GM23338 (cell line): ENCODE data around the gene GRAMD1B.

ENCODE experiments used
- EZH2phosphoT487 ChIP-seq: fragments of 200-600 bp; sonication (generic); IDR thresholded peaks from one replicate; pipeline ENCODE4 v1.8.1; 2018; ENCODE audit warnings: antibody characterized with exemption; ENCODE audit not compliant: unreplicated experiment
- JUNB ChIP-seq: IDR thresholded peaks from one replicate; pipeline ENCODE4 v1.6.1; 2016; ENCODE audit warnings: antibody characterized with exemption; ENCODE audit not compliant: unreplicated experiment
- POLR2AphosphoS5 ChIP-seq: IDR thresholded peaks from 2 replicates; pipeline ENCODE4 v1.6.1; 2016; ENCODE audit warnings: antibody characterized with exemption, low read depth
- STAT1 ChIP-seq: IDR thresholded peaks from one replicate; pipeline ENCODE4 v1.6.1; 2016; ENCODE audit warnings: antibody characterized with exemption; ENCODE audit not compliant: unreplicated experiment
- TF ChIP-seq, protein P1 (sequence below), 2 experiments: fragments of 200-600 bp in 1 of 2; sonication (generic) in 1 of 2; conservative IDR thresholded peaks; 2 replicates each; pipeline versions ENCODE4 v1.5.1 to v1.6.1; 2016 to 2017; ENCODE audit warnings: antibody characterized with exemption in 2 of 2, low read depth in 2 of 2, mild to moderate bottlenecking in 2 of 2, moderate library complexity in 1 of 2

DNA sequence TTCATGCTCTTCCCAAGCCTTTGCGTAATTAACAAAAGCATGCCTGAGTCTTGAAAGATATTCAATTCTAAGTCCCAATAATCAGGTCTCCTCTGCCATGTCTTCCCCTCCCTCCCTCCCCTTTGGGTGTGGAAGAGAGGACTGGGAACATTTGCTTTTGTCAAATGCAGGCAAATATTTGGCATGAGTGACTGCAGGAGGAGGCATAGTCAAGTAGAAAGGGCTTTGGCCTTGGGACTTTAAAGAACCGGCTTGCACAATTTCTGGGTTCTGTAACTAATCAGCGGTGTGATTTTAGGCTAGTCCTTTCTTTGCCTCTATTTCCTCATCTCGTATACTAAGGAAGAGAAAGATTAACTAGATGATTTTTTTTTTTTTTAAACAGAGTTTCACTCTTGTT lies 164.9 kb downstream of the GRAMD1B start:
- TF ChIP-seq, protein P1, sequence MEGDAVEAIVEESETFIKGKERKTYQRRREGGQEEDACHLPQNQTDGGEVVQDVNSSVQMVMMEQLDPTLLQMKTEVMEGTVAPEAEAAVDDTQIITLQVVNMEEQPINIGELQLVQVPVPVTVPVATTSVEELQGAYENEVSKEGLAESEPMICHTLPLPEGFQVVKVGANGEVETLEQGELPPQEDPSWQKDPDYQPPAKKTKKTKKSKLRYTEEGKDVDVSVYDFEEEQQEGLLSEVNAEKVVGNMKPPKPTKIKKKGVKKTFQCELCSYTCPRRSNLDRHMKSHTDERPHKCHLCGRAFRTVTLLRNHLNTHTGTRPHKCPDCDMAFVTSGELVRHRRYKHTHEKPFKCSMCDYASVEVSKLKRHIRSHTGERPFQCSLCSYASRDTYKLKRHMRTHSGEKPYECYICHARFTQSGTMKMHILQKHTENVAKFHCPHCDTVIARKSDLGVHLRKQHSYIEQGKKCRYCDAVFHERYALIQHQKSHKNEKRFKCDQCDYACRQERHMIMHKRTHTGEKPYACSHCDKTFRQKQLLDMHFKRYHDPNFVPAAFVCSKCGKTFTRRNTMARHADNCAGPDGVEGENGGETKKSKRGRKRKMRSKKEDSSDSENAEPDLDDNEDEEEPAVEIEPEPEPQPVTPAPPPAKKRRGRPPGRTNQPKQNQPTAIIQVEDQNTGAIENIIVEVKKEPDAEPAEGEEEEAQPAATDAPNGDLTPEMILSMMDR (conservative IDR thresholded peaks at IDR 0.05; ENCODE audit: low read depth in 2 of 2): no peak
- TF ChIP-seq STAT1 (no peak), POLR2AphosphoS5 (no peak), EZH2phosphoT487 (no peak), JUNB (no peak)
